Fibroblast of mammary gland (primary cell): Measurements from ENCODE around the gene ALG12.

ENCODE experiments used
- DNase-seq: peaks from one replicate; pipeline ENCODE4 v3.0.0-alpha.2; 2010; ENCODE audit warnings: low read depth
- H3K4me3 ChIP-seq: 2 replicates; pipeline ENCODE4 v1.5.1; 2011; ENCODE audit warnings: low read depth, mild to moderate bottlenecking, low read length, moderate library complexity; ENCODE audit not compliant: control insufficient read depth
- CTCF ChIP-seq: conservative IDR thresholded peaks from 2 replicates; pipeline ENCODE4 v1.5.1; 2011; ENCODE audit warnings: low read depth, low read length, inconsistent platforms; ENCODE audit not compliant: control insufficient read depth, insufficient read depth

ALG12 gene

GRCh38 chr22:49917974-49918910, at the start of gene ALG12, which contains the start of gene CRELD2:
Gene ALG12 (minus strand): TSS chr22:49918438. CDS start chr22:49913765, 4,673 bp downstream.
Gene CRELD2 (plus strand): TSS chr22:49918634. CDS start chr22:49918770, 136 bp downstream.
- peak within 1 kb of the TSS; percentile 75 for H3K4me3 ChIP-seq
- DNase-seq = peak; percentile 93
- TF ChIP-seq CTCF = no peak

GRCh38 chr22:49967706-49968208, 49.5 kb upstream of the ALG12 start:
- no peak for DNase-seq
- no peak for TF ChIP-seq CTCF
- no peak overlapping the region for H3K4me3 ChIP-seq

GRCh38 chr22:49966774-49967705, 48.8 kb upstream of the ALG12 start:
- no peak for DNase-seq
- TF ChIP-seq CTCF = no peak
- H3K4me3 ChIP-seq = no peak overlapping the region

GRCh38 chr22:49966041-49966773, 48.0 kb upstream of the ALG12 start:
- DNase-seq = no peak
- H3K4me3 ChIP-seq = no peak overlapping the region
- TF ChIP-seq CTCF = no peak

- no peak overlapping the region for H3K4me3 ChIP-seq
- no peak for TF ChIP-seq CTCF
- DNase-seq = no peak
Measured at GRCh38 chr22:49965091-49966040, 47.1 kb upstream of the ALG12 start.
